Left kidney (tissue), 2 donors: ENCODE data around the gene FAM47E. TPM values are rescaled to one million over a fixed set of nuclear protein-coding genes. Genes with fewer than 3 reads are reported as not detected.
A peak's percentile ranks its signal among the peaks of the same experiment; 100 is the strongest.
"Not testable (repeated sequence)": the region's sequence is repeated elsewhere in the genome, so short reads cannot be mapped to it uniquely, and the experiment has no call there.

Experiments
- DNase-seq: peaks from one replicate; pipeline ENCODE4 v3.0.0-alpha.2; 2013
- polyA plus RNA-seq: library from polyadenylated mRNA; unstranded; fragments of 120-200 nt; gene quantifications from one replicate; pipeline ENCODE4 v1.2.1, GENCODE V29; 2013; ENCODE audit not compliant: insufficient read length

FAM47E gene
- polyA plus RNA-seq, 1 donor: 9.4 TPM

DNA sequence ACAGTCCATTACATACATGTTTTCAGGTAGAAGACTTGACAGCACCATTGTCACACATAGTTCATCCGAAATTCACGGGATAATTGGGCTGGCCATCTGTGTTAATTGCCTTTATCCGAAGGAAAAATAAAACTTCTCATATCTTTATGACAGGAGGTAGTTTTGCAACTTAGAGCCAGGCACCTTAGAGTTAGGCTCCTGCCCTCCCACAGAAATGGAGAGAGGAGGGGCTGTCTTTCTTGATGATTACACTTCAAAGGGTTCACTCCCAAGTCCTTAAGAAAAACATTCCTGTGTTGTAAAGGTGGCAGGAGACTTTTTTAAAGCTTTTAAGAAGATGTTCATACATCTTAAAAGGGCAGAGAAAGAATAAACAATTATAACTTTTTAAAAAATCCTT is 27.4 kb upstream of the FAM47E start:
- no peak for DNase-seq

DNA sequence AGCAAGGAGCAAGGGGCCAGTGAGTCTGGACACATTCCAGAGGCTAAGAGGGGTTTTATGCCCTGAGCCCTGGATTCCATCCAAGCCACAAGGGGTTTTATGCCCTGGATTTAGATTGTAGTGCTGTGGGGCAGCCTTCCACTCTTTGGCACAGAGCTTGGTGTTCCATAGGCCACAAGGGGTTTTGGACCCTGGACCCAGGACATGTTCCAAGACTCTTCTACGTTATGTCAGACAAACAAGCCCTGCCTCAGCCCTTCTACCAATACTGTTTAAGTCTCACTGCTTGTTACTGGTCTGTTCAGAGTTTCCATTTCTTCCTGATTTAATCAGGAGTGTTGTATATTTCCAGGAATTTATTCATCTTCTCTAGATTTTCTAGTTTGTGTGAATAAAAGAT is 25.1 kb upstream of the FAM47E start:
- DNase-seq: no peak

DNA sequence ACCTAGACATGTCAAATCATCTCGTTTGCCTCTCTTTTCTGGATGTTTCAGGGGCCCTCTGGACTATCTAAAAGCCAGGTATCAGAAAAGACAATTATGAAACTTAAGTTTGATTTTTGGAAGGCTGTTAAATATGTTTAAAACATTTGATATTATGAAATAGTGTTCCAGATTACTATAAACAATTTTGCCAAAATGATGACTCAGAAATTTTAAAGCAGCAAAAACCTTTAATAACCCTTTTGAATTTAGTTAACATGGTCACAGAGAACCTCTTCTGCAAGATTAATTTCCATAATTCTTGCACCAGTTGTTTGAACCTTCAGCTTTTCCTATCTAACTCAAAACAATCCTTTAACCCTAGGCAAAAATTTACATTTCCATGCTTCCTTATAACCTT is 18.8 kb upstream of the FAM47E start:
- DNase-seq: no peak

DNA sequence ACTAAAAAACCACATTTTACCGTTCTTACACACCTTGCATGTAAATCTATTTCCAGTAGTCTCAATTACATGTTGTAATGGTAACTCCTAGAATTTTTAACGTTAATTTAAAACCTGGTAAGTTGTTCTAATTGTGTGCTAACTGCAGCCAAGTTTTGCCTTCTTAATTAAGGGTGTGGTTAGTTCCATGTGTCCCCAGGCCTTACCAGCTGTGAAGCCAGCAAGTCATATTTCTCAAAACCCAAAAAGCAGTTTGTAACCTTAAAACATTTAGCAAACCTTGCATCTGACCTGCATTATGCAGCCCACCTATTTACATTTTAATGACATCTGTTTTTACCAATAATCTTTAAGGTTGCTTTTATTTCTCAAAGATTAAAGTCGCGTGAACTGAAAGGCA is 18.4 kb upstream of the FAM47E start:
- no peak for DNase-seq

DNA sequence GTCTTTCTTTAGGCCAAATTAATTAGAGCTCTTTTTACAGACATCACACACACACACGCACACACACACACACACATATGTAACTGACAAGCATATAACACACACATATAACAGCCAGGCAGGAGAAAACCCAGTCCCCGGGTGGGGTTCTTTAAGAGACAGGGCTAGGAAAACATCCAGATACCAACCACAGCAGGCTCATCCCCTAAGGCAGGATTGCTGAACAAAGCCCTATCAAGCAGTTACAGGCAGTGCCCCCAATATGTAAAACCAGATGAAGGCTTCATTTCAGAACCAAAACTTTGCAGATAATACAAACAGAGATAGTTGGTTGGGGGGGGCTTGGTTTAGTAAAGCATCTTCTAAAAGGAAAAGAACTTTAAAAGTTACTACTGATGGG is 18.0 kb upstream of the FAM47E start:
- no peak for DNase-seq

DNA sequence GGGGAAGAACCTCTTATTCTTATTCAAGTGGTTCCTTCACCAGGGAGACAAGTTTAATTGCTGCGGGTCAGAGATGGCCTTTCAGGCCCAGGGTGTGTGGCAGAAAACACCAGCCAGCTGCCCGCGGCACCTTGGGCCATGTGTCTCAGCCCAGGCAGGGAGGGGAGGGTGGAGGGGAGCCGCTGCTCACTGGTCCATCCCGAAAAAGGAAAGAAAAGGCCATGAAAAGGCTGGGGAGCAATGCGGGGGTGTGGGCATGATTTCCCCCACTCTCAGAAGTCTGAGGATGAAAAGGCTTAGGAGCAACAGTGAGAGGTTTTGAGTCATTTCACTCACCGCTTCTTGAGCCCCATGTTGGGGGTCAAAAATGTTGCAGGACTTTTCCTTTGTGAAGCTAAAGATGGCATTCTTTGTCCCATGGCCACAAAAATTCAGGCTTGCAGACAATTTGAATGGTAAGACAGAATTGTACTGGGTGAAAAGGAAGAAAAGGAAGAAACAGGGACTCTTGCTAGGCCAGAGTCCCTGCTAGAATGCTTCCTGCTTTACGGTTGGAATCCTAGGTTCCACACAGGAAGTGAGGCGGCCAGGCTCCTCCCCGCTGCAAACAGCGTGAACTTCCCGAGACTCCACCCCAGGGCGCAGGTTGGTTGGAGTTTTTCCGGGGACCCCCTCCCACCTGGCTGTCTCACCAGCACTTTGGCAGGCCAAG is 17.4 kb upstream of the FAM47E start:
- no peak for DNase-seq

DNA sequence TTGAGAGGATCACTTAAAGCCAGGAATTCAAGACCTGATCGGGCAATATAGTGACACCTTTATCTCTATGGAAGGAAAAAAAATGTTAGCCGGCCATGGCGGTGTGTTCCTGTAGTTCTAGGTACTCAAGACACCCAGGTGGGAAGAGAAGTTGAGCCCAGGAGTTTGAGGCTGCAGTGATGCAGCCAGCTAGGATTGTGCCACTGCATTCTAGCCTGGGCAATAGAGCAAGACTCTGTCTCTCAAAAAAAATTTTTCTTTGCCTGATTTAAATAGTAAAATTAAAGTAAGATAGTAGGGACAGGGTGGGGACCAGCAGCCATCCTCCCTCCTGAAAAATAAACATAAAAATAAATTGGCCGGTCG is 16.9 kb upstream of the FAM47E start:
- no peak for DNase-seq

DNA sequence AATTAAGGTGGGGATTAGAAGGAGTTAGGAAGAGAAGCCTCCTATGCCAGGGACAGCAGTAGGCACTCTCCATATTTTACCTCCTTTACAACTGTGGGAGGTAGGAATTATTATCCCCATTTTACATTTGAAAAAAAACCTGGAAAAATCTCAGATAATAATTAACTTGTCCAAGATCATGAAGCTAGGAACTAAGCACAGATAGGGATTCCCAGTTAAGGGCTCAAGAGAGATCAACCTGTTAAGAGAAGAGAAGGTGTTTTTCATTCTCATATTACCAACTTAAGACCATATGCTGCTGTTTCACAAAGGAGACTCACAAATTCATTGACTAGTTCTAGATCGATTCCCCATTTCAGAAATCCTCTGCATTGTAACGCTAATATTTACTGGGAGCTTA is 16.1 kb upstream of the FAM47E start:
- no peak for DNase-seq

DNA sequence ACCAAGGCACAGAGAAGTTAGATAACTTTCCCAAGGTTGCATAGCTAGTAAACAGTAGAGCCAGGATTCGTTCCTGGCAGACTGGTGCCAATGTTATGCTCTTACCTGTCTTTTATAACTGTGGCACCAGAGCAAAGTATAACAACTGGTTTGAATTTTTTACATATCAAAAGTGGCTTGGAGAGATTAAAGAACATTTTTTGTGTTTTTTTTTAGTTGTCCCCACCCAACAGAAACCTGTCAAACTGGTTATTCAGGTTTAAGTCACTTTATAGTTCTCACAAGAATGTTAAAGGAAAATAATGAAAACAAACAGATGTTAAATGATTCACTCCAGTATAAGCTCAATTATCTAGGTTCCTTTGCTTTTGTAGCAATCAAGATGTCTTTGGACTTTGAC is 15.6 kb upstream of the FAM47E start:
- DNase-seq: peak; percentile 44

DNA sequence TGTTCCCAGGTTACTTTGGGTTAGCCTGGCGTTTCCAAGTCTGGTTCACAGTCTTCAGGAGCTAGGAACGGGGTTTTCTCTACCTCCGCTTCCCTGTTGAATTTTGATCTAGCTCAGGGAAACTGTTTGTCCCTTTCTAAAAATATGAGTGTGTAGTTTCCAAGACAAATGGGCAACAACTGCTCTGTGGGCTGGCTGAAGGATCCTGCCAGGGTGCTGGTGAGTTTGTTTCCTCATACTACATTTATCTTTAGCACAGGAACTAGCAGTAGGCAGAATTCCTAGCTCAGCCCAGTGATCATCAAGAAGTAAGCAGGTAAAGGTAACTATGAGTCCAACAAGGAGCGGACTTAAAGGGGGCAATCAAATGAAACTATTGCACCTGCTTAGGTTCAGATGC is 13.3 kb upstream of the FAM47E start:
- DNase-seq: no peak

DNA sequence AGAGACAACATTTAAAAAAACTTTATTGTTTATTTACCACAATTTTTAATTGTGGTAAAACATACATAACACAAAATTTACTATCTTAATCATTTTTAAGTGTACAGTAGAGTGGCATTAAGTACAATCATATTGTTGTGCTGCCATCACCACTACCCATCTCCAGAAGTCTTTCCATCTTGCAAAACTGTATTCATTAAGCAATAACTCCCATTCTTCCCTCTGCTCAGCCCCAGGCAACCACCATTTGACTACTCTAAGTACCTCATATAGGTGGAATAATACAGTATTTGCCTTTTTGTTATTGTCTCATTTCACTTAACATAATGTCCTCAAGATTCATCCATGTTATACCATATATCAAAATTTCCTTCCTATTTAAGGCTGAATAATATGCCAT is 12.8 kb upstream of the FAM47E start:
- no peak for DNase-seq

DNA sequence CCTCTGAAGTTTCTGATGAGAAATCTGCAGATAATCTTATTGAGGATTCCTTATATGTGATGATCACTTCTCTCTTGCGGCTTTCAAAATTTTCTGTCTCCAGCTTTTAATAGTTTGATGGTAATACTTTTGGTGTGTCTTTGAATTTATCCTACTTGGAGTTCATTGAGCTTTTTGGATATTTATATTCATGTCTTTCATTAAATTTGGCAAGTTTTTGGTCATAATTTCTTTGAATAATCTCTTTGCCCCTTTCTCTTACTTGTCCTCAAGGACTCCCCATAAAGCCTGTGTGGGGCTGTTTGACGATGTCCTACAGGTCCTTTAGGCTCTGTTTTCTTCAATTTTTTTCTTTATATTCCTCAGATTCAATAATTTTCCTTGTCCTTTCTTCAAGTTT is 11.3 kb upstream of the FAM47E start:
- DNase-seq: no peak

DNA sequence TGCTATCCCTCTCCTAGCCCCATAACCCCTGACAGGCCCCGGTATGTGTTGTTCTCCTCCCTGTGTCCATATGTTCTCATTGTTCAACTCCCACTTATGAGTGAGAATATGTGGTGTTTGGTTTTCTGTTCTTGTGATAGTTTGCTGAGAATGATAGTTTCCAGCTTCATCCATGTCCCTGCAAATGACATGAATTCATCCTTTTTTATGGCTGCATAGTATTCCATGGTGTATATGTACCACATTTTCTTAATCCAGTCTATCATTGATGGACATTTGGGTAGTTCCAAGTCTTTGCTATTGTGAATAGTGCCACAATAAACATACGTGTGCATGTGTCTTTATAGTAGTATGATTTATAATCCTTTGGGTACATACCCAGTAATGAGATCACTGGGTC is 7.6 kb upstream of the FAM47E start:
- not testable (repeated sequence) for DNase-seq

DNA sequence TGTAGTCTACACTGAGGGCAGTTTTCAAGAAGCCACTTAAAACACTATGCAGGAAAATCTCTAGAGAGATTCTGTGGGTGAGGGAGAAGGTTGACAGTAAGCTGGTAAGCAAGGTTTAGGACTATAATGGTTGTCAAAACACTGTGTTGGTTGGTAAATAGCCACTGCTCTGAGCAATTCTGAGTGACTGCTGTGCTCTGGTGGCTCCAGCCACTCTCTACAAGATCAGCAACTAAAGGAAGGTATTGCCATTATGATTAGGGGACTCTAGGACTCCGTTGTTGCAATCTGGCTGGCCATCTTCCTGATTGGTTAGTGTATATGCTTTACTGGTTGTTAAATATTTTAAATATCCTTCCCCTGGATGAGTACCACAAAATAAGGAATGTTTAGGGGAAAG is 5.5 kb upstream of the FAM47E start:
- DNase-seq: no peak

DNA sequence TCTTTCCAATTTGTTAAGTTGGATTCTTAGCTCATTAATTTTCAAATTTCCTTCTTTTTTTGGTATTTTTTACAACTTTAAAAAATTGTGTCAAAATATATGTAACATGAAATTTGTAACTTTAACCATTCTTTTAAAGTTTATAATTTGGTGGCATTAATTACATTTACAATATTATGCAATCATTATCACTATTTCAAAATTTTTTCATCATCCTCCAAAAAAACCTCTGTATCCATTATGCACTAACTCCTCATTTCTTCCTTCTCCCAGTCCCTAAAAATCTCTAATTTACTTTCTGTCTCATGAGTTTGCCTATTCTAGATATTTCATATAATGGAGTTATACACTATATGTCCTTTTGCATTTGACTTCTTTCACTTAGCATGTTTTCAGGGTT is 4.7 kb upstream of the FAM47E start:
- DNase-seq: no peak

DNA sequence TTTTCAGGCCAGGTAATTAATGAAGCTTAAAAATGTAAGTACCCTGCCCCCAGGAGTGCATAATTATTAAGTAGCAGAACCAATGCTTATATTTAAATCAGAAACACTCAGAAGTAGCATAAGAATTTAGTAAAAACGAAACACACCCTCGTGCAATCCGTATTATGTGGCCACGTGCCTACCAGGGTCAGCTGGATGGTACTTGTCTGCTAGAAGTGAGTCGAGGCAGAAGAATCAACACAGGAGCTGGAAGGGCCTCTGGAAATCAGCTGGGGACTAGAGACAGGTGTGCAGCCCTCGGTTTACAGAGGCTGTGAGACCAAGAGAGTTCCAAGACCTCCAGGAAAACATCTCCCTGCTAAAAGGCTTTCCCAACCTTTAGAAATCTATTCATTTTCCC is 559 bp upstream of the FAM47E start:
- DNase-seq: no peak

DNA sequence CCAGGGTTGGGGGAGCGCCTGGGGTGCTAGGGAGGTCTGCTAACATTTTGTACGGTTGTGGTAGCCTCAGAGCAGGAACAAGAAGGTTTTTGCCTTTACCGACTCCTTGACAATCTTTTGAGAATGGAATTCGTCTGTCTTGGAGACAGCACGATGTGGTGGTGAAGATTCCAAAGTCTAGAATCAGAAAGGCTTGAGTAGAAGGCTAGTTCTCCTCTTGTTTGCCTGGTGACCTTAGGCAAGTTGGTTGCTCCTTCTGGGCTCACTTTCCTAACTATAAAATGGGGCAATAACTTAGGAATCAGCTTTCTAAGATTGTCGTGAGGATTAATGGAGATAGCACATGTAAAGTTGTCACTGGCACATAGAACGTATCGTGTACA is 741 bp downstream of the FAM47E start:
- DNase-seq: no peak

DNA sequence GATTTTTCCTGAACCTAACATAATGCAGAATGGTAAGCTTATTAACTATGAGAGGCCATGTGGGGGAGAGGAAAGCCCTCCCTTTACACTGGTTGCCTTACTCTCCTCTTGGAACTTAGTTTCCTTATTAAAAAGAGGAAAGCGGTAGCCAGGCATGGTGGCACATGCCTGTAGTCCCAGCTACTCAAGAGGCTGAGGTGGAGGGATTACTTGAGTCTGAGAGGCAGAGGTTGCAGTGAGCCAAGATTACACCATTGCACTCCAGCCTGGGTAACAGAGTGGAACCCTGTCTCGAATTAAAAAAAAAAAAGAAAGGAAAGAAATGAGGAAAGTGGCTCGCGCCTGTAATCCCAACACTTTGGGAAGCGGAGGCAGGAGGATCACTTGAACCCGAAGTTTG is 2.0 kb downstream of the FAM47E start:
- DNase-seq: no peak

DNA sequence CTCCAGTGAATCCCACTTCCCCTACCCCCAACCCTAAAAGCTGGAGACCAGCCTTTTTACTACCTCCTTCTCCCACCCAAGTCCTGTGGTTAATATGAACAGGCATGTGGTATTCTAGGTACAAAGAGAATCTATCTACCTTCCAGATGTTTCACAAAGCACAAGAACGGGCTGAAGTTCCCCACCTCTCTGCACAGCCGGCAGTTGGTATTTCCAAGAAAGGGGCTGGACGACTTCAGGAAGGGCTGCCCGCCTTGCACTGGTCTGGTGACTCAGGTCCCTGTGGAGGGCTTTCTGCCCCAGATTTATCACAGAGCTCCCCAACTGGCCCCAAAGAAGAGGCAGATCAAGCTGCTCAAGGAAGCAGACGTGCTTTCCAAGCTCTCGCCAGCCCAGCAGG is 4.5 kb downstream of the FAM47E start:
- DNase-seq: no peak

DNA sequence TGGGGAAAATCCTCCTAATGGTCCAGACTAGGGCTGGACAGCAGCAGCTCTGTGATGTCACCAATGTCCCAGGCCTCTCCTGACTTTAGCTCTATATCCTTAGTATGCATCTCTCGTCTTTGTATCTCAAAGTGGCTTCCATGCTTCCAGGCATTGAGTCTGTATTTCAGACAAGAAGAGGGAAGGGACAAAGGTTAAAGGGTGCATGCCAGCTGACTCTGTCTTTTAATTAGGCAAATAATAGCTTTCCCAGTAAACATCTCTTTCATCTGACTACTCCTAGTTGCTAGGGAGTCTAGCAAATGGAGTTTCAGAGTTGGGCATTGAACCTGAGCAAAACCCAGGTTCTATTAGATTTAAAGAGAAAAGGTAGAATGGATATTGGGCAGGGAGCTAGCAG is 5.4 kb downstream of the FAM47E start:
- no peak for DNase-seq

DNA sequence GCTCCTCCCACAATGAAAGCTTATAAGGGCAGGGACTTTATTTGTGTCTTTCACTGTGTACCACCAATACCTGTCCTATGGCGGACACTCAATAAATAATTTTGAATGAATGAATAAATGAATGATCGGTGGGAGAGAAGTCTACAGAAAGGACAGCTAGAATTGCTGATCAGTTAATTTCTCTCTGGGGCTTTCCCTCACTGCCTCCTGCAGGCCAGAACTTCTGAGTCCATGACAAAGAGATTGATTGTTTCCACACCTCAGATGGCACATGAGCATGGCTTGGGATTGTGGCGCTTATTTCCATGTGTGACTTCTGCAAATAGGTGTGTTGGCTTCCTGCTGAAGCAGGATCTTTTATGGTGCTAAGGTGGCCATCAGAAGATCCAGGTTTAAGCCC is 6.3 kb downstream of the FAM47E start:
- DNase-seq: no peak

DNA sequence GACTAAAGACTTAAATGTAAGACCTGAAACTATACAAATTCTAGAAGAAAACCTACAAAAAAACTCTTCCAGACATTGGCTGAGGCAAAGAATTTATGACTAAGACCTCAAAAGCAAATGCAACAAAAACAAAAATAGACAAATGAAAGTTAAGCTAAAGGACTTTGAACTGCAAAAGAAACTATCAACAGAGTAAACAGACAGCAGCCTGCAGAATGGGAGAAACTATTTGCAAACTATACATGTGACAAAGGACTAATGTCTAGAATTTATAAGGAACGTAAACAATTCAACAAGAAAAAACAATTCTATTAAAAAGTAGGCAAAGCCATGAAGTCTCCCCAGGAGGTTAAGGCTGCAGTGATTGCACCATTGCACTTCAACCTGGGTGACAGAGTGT is 9.1 kb downstream of the FAM47E start:
- DNase-seq: no peak

DNA sequence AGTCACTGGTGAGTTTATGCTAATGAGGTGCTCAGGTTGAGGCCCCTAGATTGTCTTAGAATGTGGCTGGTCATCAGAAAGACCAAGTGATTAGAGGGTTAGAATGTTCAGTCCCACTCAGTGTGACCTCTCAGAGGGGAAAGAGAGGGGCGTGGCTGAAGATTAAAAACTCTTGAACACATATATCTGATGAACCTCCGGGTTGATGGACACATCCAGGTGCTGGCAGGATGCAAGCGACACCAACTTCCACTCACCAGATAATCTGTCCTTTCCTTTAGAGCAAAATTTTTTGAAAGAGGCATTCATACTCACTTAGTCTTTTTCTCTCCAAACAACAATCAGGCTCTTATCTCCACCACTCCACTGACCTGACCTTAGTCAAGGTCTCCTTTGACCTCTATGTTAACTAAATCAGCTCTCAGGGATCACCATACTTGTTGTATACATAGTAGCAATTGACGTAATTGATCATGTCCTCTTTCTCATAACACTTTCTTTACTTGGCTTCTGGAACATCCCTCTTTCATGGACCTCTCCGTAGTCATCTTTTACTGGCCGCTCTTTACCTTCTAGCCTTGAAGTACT is 14.2 kb downstream of the FAM47E start:
- DNase-seq: no peak

DNA sequence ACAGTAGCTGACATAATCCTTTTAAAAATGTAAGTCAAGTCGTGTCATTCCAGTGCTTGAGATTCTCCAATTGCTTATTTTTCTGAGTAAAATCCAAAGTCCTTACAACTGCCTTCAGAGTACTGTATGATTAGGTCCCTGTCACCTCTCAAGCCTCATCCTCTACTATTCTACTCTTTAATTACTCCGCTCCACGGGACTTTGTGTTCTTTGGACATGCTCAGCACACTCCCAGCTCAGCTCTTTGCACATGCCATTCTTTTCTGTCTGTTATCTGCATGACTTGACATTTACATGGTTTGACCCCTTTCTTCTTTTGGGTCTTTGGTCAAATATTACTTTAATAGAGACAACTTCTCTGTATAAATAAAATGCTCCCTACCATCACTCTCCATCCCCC is 15.1 kb downstream of the FAM47E start:
- no peak for DNase-seq

DNA sequence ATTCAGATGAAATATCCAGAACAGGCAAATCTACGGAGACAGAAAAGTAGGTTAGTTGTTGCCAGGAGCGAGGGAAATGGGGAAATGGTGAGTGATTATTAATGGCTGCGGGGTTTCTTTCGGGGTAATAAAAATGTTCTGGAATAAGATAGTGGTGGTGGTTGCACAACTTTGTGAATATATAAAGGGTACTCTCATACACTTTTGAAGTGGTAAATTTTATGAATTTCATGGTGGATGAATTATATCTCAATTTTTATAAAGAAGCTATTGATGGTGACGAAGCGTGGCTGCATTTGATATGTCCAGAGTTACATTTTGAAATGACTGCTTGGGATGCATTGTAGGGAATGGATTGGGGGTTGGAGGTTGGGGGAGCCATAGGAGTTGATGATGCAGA is 16.3 kb downstream of the FAM47E start:
- DNase-seq: no peak
